PC-9 (cell line): ENCODE results near the gene H19. TPM values are rescaled to one million over a fixed set of nuclear protein-coding genes. Genes with fewer than 3 reads are reported as not detected.

ENCODE experiments used
- BruUV-seq: library from RNA; stranded (reverse); fragments of 400-500 nt; replicated peaks from 2 replicates; lab custom pipeline; 2021; lab: Mats Ljungman, UMichigan
- CTCF ChIA-PET: fragments of 300-600 bp; sonication (Branson Sonifier 250); formaldehyde crosslinking; loops from one replicate; lab custom pipeline; 2022; ENCODE audit warnings: antibody characterized with exemption; lab: Charles Lee
- POLR2A ChIA-PET: fragments of 300-600 bp; sonication (Branson Sonifier 250); formaldehyde crosslinking; loops from one replicate; lab custom pipeline; 2022; ENCODE audit warnings: antibody characterized with exemption; ENCODE audit not compliant: unreplicated experiment; lab: Charles Lee
- DNase-seq, 2 experiments: peaks; one replicate each; pipeline versions ENCODE4 v3.0.0 to v3.0.0-alpha.2; 2015 to 2022; ENCODE audit warnings: mixed read lengths in 1 of 2
- H2AFZ ChIP-seq: fragments of 200-600 bp; sonication (generic); 2 replicates; pipeline ENCODE4 v1.8.1; 2017; ENCODE audit warnings: antibody characterized with exemption
- H3F3A ChIP-seq: fragments of 200-600 bp; sonication (generic); 2 replicates; pipeline ENCODE4 v1.8.1; 2017; ENCODE audit warnings: antibody characterized with exemption, mild to moderate bottlenecking, low read depth; ENCODE audit not compliant: insufficient read depth
- H3K27ac ChIP-seq: fragments of 200-600 bp; sonication (generic); 2 replicates; pipeline ENCODE4 v1.6.1; 2016; ENCODE audit warnings: mixed run types
- H3K27me3 ChIP-seq: fragments of 200-600 bp; sonication (generic); 2 replicates; pipeline ENCODE4 v1.6.1; 2016; ENCODE audit warnings: low read depth, mixed run types; ENCODE audit not compliant: insufficient read depth
- H3K36me3 ChIP-seq: fragments of 200-600 bp; sonication (generic); 2 replicates; pipeline ENCODE4 v1.6.1; 2016; ENCODE audit warnings: low read depth, mixed run types
- H3K4me1 ChIP-seq: fragments of 200-600 bp; sonication (generic); replicated peaks from 2 replicates; pipeline ENCODE4 v1.6.1; 2016; ENCODE audit warnings: mixed run types; ENCODE audit not compliant: insufficient read depth
- H3K4me2 ChIP-seq: fragments of 200-600 bp; sonication (generic); 2 replicates; pipeline ENCODE4 v1.6.1; 2017; ENCODE audit warnings: mixed run types
- H3K4me3 ChIP-seq: fragments of 200-600 bp; sonication (generic); 2 replicates; pipeline ENCODE4 v1.6.1; 2016; ENCODE audit warnings: mixed run types
- H3K79me2 ChIP-seq: fragments of 200-600 bp; sonication (generic); 2 replicates; pipeline ENCODE4 v1.6.1; 2017; ENCODE audit warnings: low read depth, mixed run types
- H3K9me2 ChIP-seq: fragments of 200-600 bp; sonication (generic); 2 replicates; pipeline ENCODE4 v1.8.1; 2017; ENCODE audit warnings: mild to moderate bottlenecking; ENCODE audit not compliant: insufficient read depth
- H3K9me3 ChIP-seq: fragments of 200-600 bp; sonication (generic); 2 replicates; pipeline ENCODE4 v1.8.1; 2016; ENCODE audit warnings: low read depth; ENCODE audit not compliant: insufficient read depth
- H4K20me1 ChIP-seq: fragments of 200-600 bp; sonication (generic); 2 replicates; pipeline ENCODE4 v1.8.1; 2017; ENCODE audit not compliant: insufficient read depth
- CTCF ChIP-seq: fragments of 200-600 bp; sonication (generic); conservative IDR thresholded peaks from 2 replicates; pipeline ENCODE4 v1.6.1; 2017; ENCODE audit warnings: mixed run types, antibody characterized with exemption, mild to moderate bottlenecking, moderate library complexity
- EZH2 ChIP-seq: fragments of 200-600 bp; sonication (generic); IDR thresholded peaks from 2 replicates; pipeline ENCODE4 v1.8.0; 2017; ENCODE audit warnings: antibody characterized with exemption, low read depth
- intact Hi-C: fragments of 100-400 bp; cut with micrococcal nuclease; formaldehyde crosslinking; loops from one replicate; pipeline ENCODE4 v1.10.0; 2022; ENCODE audit not compliant: unreplicated experiment
- total RNA-seq: library from RNA; stranded (reverse); gene quantifications from 2 replicates; pipeline ENCODE4 v1.2.3, GENCODE V29; 2021

Gene H19
- total RNA-seq, 1 experiment from 2014 or later, result 0.26 TPM

GRCh38 chr11:2002042-2002776 lies 4.6 kb upstream of the H19 start:
- CTCF ChIA-PET, result interaction anchor here (0.6 to 1.1 kb wide), 2 partner anchors 154 to 169 kb away, joined by 3 read pairs; no protein-coding TSS in a partner anchor
- Histone ChIP-seq H3K79me2 (no peaks in the 10 kb centered on the region), H3K27ac (no peak overlapping the region), H3K27me3 (no peaks in the 10 kb centered on the region), H3F3A (no peaks in the 10 kb centered on the region), H3K4me3 (no peak overlapping the region), H3K4me1 (no peaks in the 10 kb centered on the region), H3K9me3 (no peaks in the 10 kb centered on the region), H3K4me2 (no peak overlapping the region), H4K20me1 (no peaks in the 10 kb centered on the region), H3K9me2 (no peaks in the 10 kb centered on the region), H2AFZ (no peak overlapping the region), H3K36me3 (no peaks in the 10 kb centered on the region)
- intact Hi-C loops, result no loop called here
- POLR2A ChIA-PET, result interaction anchor here (0.7 kb wide), 1 partner anchor 161 kb away, joined by 3 read pairs; no protein-coding TSS in a partner anchor
- no TSS peak for BruUV-seq
- no peak for DNase-seq
- no peak for TF ChIP-seq CTCF
- no peak for TF ChIP-seq EZH2

DNA sequence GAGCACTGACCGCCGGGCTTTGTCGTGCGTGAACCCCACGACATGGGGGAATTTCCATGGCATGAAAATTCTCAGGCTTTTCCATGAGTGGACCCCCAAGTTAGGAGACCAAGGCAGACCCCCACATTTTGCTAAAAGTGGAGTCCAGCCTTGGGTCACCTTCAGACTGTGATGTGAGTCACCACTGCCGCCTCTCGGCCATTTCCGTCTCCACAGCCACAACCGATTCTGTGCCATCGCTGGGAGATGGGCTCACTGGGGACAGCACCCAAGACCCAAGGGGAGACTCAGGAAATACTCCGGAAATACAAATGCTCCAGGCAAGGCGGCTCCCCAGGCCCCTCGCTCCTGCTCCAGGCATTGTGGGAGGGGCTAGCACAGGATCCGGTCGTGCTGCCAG lies 1.2 kb upstream of the H19 start:
- ChIA-PET POLR2A (no interaction called here), CTCF (interaction anchor here (0.6 kb wide), 1 partner anchor 346 kb away, joined by 3 read pairs; no protein-coding TSS in a partner anchor)
- no peaks in the 10 kb centered on the region for H3K27me3 ChIP-seq
- H2AFZ ChIP-seq, result no peak overlapping the region
- TF ChIP-seq CTCF, result no peak
- TF ChIP-seq EZH2, result no peak
- no TSS peak for BruUV-seq
- H4K20me1 ChIP-seq, result no peaks in the 10 kb centered on the region
- no peaks in the 10 kb centered on the region for H3K9me3 ChIP-seq
- no peaks in the 10 kb centered on the region for H3K9me2 ChIP-seq
- H3K4me2 ChIP-seq, result no peak overlapping the region
- H3K36me3 ChIP-seq, result no peaks in the 10 kb centered on the region
- H3K79me2 ChIP-seq, result no peaks in the 10 kb centered on the region
- H3K27ac ChIP-seq, result no peak overlapping the region
- H3K4me1 ChIP-seq, result no peaks in the 10 kb centered on the region
- intact Hi-C loops, result no loop called here
- DNase-seq, result no peak
- no peak overlapping the region for H3K4me3 ChIP-seq
- H3F3A ChIP-seq, result no peaks in the 10 kb centered on the region

DNA sequence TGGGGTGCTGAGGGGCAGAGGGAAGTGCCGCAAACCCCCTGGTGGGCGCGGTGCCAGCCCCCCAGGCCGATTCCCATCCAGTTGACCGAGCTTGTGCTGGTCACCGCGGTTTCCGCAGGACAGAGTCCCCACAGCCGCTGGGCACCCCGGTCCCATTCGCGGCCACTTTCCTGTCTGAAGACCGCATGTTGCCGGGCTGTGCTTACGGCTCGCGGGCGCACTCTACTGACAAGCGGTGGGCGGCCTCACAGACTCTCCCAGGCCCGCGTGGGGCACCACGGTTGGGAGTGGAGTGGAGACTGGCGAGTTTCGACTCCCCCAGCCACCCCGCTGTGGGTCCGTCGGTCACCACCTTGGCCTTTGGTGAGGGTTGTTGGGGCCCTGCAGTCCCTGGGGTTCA lies 648 bp upstream of the H19 start:
- BruUV-seq, result no TSS peak
- Histone ChIP-seq H3F3A (no peaks in the 10 kb centered on the region), H3K4me1 (no peaks in the 10 kb centered on the region), H3K9me2 (no peaks in the 10 kb centered on the region), H3K79me2 (no peaks in the 10 kb centered on the region), H2AFZ (no peak overlapping the region), H4K20me1 (no peaks in the 10 kb centered on the region), H3K4me2 (no peak overlapping the region), H3K27me3 (no peaks in the 10 kb centered on the region), H3K27ac (no peak overlapping the region), H3K9me3 (no peaks in the 10 kb centered on the region), H3K36me3 (no peaks in the 10 kb centered on the region), H3K4me3 (no peak overlapping the region)
- TF ChIP-seq EZH2 (no peak), CTCF (no peak)
- DNase-seq, result no peak
- ChIA-PET CTCF (no interaction called here), POLR2A (no interaction called here)
- intact Hi-C loops, result no loop called here
